ENCODE results near the gene BLOC1S2.

- TF ChIP-seq, protein P1, sequence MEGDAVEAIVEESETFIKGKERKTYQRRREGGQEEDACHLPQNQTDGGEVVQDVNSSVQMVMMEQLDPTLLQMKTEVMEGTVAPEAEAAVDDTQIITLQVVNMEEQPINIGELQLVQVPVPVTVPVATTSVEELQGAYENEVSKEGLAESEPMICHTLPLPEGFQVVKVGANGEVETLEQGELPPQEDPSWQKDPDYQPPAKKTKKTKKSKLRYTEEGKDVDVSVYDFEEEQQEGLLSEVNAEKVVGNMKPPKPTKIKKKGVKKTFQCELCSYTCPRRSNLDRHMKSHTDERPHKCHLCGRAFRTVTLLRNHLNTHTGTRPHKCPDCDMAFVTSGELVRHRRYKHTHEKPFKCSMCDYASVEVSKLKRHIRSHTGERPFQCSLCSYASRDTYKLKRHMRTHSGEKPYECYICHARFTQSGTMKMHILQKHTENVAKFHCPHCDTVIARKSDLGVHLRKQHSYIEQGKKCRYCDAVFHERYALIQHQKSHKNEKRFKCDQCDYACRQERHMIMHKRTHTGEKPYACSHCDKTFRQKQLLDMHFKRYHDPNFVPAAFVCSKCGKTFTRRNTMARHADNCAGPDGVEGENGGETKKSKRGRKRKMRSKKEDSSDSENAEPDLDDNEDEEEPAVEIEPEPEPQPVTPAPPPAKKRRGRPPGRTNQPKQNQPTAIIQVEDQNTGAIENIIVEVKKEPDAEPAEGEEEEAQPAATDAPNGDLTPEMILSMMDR (IDR thresholded peaks at IDR 0.05), result no peak
- TF ChIP-seq POLR2A (IDR thresholded peaks at IDR 0.05) (no peak), EP300 (IDR thresholded peaks at IDR 0.05) (peak in 1 of 4 donors; percentile 82)
Observed at GRCh38 chr10:100334762-100335161, 48.3 kb upstream of the BLOC1S2 start.

All from upper lobe of left lung (tissue), 4 donors.